ENCODE results near the gene CREB5. TPM values are rescaled to one million over a fixed set of nuclear protein-coding genes. Genes with fewer than 3 reads are reported as not detected.
"Not testable (repeated sequence)": the region's sequence is repeated elsewhere in the genome, so short reads cannot be mapped to it uniquely, and the experiment has no call there.

Gene CREB5
- total RNA-seq, 1 donor from 2014 or later, result 10.3 TPM

- Histone ChIP-seq H3K4me3 (no peak overlapping the region), H3K27ac (no peak overlapping the region), H3K4me1 (no peaks in the 10 kb centered on the region), H3K9me3 (no peaks in the 10 kb centered on the region), H3K36me3 (no peaks in the 10 kb centered on the region), H3K27me3 (ENCODE audit: low read depth) (no peaks in the 10 kb centered on the region)
- TF ChIP-seq CTCF (IDR thresholded peaks at IDR 0.05), result no peak
- DNase-seq (no peak), ATAC-seq (no peak)
- intact Hi-C loops (cut with DNase I), result no loop called here
These were observed 366.5 kb downstream of the CREB5 start for GRCh38 chr7:28778786-28779185.

- Histone ChIP-seq H3K27me3 (ENCODE audit: low read depth) (no peaks in the 10 kb centered on the region), H3K4me1 (no peaks in the 10 kb centered on the region), H3K9me3 (no peaks in the 10 kb centered on the region), H3K4me3 (no peak overlapping the region), H3K27ac (no peak overlapping the region), H3K36me3 (no peaks in the 10 kb centered on the region)
- no peak for DNase-seq
- intact Hi-C loops (cut with DNase I), result no loop called here
- TF ChIP-seq CTCF (IDR thresholded peaks at IDR 0.05), result no peak
- no peak for ATAC-seq
These were observed 367.6 kb downstream of the CREB5 start for GRCh38 chr7:28779954-28780353.

- no peak for DNase-seq
- Histone ChIP-seq H3K27me3 (ENCODE audit: low read depth) (no peaks in the 10 kb centered on the region), H3K9me3 (no peaks in the 10 kb centered on the region), H3K27ac (no peak overlapping the region), H3K4me3 (no peak overlapping the region), H3K36me3 (no peaks in the 10 kb centered on the region), H3K4me1 (no peaks in the 10 kb centered on the region)
- ATAC-seq, result no peak
- intact Hi-C loops (cut with DNase I), result no loop called here
- no peak for TF ChIP-seq CTCF (IDR thresholded peaks at IDR 0.05)
These were observed 370.0 kb downstream of the CREB5 start for GRCh38 chr7:28782362-28782761.

GRCh38 chr7:28784171-28784902 is 372.0 kb downstream of the CREB5 start:
- Histone ChIP-seq H3K27me3 (ENCODE audit: low read depth) (no peaks in the 10 kb centered on the region), H3K27ac (no peak overlapping the region), H3K9me3 (no peaks in the 10 kb centered on the region), H3K36me3 (no peaks in the 10 kb centered on the region), H3K4me1 (no peaks in the 10 kb centered on the region), H3K4me3 (no peak overlapping the region)
- DNase-seq (no peak), ATAC-seq (no peak)
- intact Hi-C loops (cut with DNase I), result no loop called here
- TF ChIP-seq CTCF (IDR thresholded peaks at IDR 0.05), result no peak

GRCh38 chr7:28785041-28785995 is 373.0 kb downstream of the CREB5 start:
- Histone ChIP-seq H3K27ac (no peak overlapping the region), H3K4me1 (no peaks in the 10 kb centered on the region), H3K9me3 (no peaks in the 10 kb centered on the region), H3K36me3 (no peaks in the 10 kb centered on the region), H3K4me3 (no peak overlapping the region), H3K27me3 (ENCODE audit: low read depth) (no peaks in the 10 kb centered on the region)
- no peak for TF ChIP-seq CTCF (IDR thresholded peaks at IDR 0.05)
- ATAC-seq (no peak), DNase-seq (no peak)
- intact Hi-C loops (cut with DNase I), result no loop called here

GRCh38 chr7:28786156-28786555 is 373.8 kb downstream of the CREB5 start:
- H3K4me1 ChIP-seq; H3K4me3 ChIP-seq; H3K9me3 ChIP-seq; intact Hi-C loops (cut with DNase I); H3K36me3 ChIP-seq; ATAC-seq; H3K27me3 ChIP-seq (ENCODE audit: low read depth); DNase-seq; H3K27ac ChIP-seq: not testable (repeated sequence)

Data from lower lobe of right lung (tissue), 2 donors.